GM21528 (cell line): ENCODE data around the gene CD6.

Experiments used
- ATAC-seq: cut with Tn5 transposase; IDR thresholded peaks from one replicate; pipeline ENCODE4 v1.9.1; 2021; ENCODE audit warnings: mild to moderate bottlenecking, moderate library complexity; ENCODE audit not compliant: unreplicated experiment, low FRiP score

The CD6 gene

GRCh38 chr11:60982184-60982583 lies 10.7 kb downstream of the CD6 start:
- ATAC-seq: no peak

GRCh38 chr11:60984149-60984548 lies 12.7 kb downstream of the CD6 start:
- no peak for ATAC-seq

- no peak for ATAC-seq
These were observed 13.2 kb downstream of the CD6 start for GRCh38 chr11:60984636-60985035.

- no peak for ATAC-seq
These were observed 14.0 kb downstream of the CD6 start for GRCh38 chr11:60985501-60985900.

GRCh38 chr11:60985991-60986915 lies 14.8 kb downstream of the CD6 start:
- no peak for ATAC-seq

GRCh38 chr11:60987577-60988277 lies 16.2 kb downstream of the CD6 start:
- no peak for ATAC-seq

GRCh38 chr11:60988658-60989057 lies 17.2 kb downstream of the CD6 start:
- no peak for ATAC-seq

GRCh38 chr11:60989093-60989650 lies 17.7 kb downstream of the CD6 start:
- ATAC-seq: no peak

GRCh38 chr11:60991457-60991856 lies 20.0 kb downstream of the CD6 start:
- no peak for ATAC-seq

GRCh38 chr11:60992842-60993409 lies 21.4 kb downstream of the CD6 start:
- no peak for ATAC-seq

GRCh38 chr11:60993615-60994014 lies 22.1 kb downstream of the CD6 start:
- ATAC-seq: no peak

- no peak for ATAC-seq
These were observed 23.1 kb downstream of the CD6 start for GRCh38 chr11:60994541-60995080.

- ATAC-seq: no peak
These were observed 24.3 kb downstream of the CD6 start for GRCh38 chr11:60995798-60996197.

- ATAC-seq: no peak
These were observed 25.1 kb downstream of the CD6 start for GRCh38 chr11:60996381-60997138.

GRCh38 chr11:61000426-61000825 lies 28.9 kb downstream of the CD6 start:
- ATAC-seq: no peak

GRCh38 chr11:61001931-61002330 lies 30.5 kb downstream of the CD6 start:
- ATAC-seq: no peak

GRCh38 chr11:61002598-61002997 lies 31.1 kb downstream of the CD6 start:
- ATAC-seq: no peak

- no peak for ATAC-seq
These were observed 32.7 kb downstream of the CD6 start for GRCh38 chr11:61004180-61004611.

- ATAC-seq: no peak
These were observed 33.3 kb downstream of the CD6 start for GRCh38 chr11:61004761-61005181.

GRCh38 chr11:61007383-61007955 lies 36.0 kb downstream of the CD6 start:
- no peak for ATAC-seq
